Measurements from ENCODE around the gene NRG4.
"Not testable (repeated sequence)": the region's sequence is repeated elsewhere in the genome, so short reads cannot be mapped to it uniquely, and the experiment has no call there.

The NRG4 gene

DNA sequence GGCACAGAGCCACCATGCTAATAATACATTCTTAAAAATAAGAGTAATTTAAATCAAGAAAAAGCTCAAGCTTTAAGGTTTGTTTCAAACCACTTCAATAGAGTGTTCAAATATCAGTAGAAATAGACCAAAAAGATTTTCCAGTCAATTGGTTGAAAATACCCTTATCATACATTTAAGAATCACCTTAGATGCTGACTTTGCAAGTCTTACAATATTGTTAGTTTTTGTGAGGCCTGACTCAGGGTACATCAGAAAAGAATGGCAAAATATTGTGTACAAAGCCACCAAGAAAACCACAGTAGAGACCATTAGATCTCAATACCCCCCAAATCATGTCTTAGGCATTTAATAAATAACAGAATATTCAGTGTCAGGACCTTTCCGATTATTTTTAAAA, 19.8 kb upstream of the NRG4 start:
- H2AFZ ChIP-seq (ENCODE audit: low read depth, low read length), result no peak overlapping the region
- H3K9me3 ChIP-seq (ENCODE audit: low read length), result no peaks in the 10 kb centered on the region
- no peaks in the 10 kb centered on the region for H3K27me3 ChIP-seq (ENCODE audit: insufficient read depth, low read length)
- peaks cover 6% of the 10 kb centered on the region for H3K4me1 ChIP-seq (ENCODE audit: insufficient read depth, low read length)
- H3K4me3 ChIP-seq (ENCODE audit: low read length), result no peak overlapping the region
- no peaks in the 10 kb centered on the region for H3K36me3 ChIP-seq (ENCODE audit: insufficient read depth, low read length)

DNA sequence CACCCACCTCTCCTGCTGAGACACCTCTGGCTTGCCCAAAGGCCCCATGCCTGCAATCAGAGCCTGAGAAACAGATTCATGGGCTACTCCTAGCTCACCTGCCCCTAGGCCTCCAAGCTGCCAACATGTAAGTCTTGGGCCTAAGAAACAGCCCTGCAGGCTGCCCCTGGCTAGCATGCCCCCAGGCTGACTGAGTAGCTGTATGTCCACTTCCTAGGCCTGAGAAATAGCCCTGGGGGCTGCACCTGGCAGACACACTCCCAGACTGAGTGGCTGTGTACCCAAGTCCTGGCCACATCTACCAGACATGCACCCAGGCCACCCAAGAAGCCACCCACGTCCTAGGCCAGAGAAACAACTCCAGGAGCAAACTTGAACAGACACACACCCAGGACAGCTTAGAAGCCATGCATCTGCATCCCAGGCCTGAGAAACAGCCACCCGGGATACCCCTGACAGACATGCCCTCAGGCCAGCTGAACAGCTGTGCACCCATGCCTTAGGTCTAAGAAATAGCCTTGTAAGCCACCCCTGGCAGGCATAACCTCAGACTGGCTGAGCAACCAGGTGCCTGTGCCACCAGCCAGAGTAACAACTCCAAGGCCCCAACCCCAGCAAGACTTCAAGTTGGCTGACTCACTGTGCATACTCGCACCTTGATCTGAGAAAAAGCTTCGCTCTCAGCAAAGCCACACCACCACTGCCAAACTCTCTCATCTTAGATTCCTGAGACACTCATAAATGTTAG, 12.0 kb upstream of the NRG4 start:
- H3K27me3 ChIP-seq (ENCODE audit: insufficient read depth, low read length), result no peaks in the 10 kb centered on the region
- no peak overlapping the region for H2AFZ ChIP-seq (ENCODE audit: low read depth, low read length)
- no peak overlapping the region for H3K4me3 ChIP-seq (ENCODE audit: low read length)
- no peaks in the 10 kb centered on the region for H3K9me3 ChIP-seq (ENCODE audit: low read length)
- H3K36me3 ChIP-seq (ENCODE audit: insufficient read depth, low read length), result no peaks in the 10 kb centered on the region
- no peaks in the 10 kb centered on the region for H3K4me1 ChIP-seq (ENCODE audit: insufficient read depth, low read length)

DNA sequence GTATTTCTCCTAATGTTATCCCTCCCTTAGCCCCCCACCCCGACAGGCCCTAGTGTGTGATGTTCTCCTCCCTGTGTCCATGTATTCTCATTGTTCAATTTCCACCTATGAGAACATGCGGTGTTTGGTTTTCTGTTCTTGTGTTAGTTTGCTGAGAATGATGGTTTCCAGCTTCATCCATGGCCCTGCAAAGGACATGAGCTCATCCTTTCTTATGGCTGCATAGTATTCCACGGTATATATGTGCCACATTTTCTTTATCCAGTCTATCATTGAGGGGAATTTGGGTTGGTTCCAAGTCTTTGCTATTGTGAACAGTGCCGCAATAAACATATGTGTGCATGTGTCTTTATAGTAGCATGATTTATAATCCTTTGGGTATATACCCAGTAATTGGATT, 1.2 kb upstream of the NRG4 start:
- H3K4me3 ChIP-seq (ENCODE audit: low read length); H2AFZ ChIP-seq (ENCODE audit: low read depth, low read length); H3K9me3 ChIP-seq (ENCODE audit: low read length); H3K4me1 ChIP-seq (ENCODE audit: insufficient read depth, low read length); H3K36me3 ChIP-seq (ENCODE audit: insufficient read depth, low read length); H3K27me3 ChIP-seq (ENCODE audit: insufficient read depth, low read length): not testable (repeated sequence)

DNA sequence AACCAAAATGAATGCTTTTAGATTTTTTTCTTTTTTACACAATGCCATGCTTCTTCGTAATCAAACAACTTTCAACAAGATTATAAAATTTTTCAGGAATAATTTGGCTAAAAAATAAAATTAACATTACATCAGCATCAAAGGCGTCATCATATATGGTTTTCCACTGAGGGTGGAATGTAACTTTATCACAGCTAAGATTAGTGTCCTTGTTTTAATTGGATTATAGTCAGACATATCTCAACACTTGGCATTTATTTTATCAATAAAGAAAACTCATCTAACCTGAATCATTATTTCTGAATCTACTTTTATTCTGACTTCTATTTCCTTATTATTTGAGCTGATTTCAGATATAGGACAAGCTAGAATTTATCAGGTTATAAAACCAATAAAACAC, 1.6 kb downstream of the NRG4 start:
- Histone ChIP-seq H3K36me3 (ENCODE audit: insufficient read depth, low read length) (no peaks in the 10 kb centered on the region), H3K27me3 (ENCODE audit: insufficient read depth, low read length) (no peaks in the 10 kb centered on the region), H3K4me1 (ENCODE audit: insufficient read depth, low read length) (peaks cover 4% of the 10 kb centered on the region), H3K9me3 (ENCODE audit: low read length) (no peaks in the 10 kb centered on the region), H3K4me3 (ENCODE audit: low read length) (no peak overlapping the region), H2AFZ (ENCODE audit: low read depth, low read length) (no peak overlapping the region)

DNA sequence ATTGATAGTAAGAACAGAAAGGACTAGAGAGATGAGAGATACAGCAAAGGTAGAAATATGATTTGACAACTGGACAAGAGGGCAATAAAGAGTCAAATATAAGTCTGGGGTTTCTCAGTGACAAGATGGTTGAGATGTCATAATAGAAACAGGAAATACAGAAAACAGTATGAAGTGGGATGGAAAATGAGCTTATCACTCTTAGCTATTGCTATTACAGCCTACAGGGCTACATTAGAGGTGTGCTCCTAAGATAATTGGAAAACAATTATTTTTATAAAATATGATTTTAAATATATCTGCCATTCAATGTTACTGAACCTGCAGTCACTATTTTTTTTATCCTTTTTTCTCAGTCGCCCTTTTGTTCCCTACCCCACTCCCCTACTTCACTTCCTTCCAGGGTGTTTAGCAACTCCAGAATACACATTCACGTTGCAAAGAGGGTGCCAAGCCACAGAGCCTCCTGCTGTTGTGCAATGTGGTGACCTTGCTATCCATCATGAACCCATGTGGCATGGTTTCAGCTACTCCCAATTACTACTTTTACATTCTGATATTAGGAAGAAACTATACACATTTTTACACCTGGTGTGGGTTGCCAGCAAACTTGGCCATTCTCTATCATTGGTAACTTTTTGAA, 6.0 kb downstream of the NRG4 start:
- Histone ChIP-seq H3K4me3 (ENCODE audit: low read length) (no peak overlapping the region), H3K4me1 (ENCODE audit: insufficient read depth, low read length) (peaks cover 4% of the 10 kb centered on the region), H3K9me3 (ENCODE audit: low read length) (no peaks in the 10 kb centered on the region), H3K27me3 (ENCODE audit: insufficient read depth, low read length) (no peaks in the 10 kb centered on the region), H3K36me3 (ENCODE audit: insufficient read depth, low read length) (no peaks in the 10 kb centered on the region), H2AFZ (ENCODE audit: low read depth, low read length) (no peak overlapping the region)

DNA sequence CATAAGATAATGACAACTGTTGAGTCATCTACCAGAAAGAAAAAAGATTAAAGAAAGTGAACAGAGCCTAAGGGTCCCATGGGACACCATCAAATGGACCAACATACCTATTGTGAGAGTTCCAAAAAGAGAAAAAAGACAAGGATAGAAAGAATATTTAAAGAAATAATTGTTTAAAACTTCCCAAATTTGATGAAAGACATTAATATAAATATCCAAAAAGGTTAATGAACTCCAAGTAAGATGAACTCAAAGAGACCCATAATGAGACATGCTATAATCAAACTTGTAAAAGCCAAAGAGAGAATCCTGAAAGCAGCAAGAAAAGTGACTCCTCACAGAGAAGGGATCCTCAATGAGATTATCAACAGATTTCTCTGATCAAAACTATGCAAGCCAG, 8.9 kb downstream of the NRG4 start:
- Histone ChIP-seq H2AFZ (ENCODE audit: low read depth, low read length) (no peak overlapping the region), H3K36me3 (ENCODE audit: insufficient read depth, low read length) (no peaks in the 10 kb centered on the region), H3K4me3 (ENCODE audit: low read length) (no peak overlapping the region), H3K4me1 (ENCODE audit: insufficient read depth, low read length) (no peaks in the 10 kb centered on the region), H3K9me3 (ENCODE audit: low read length) (no peaks in the 10 kb centered on the region), H3K27me3 (ENCODE audit: insufficient read depth, low read length) (peaks cover 4% of the 10 kb centered on the region)

DNA sequence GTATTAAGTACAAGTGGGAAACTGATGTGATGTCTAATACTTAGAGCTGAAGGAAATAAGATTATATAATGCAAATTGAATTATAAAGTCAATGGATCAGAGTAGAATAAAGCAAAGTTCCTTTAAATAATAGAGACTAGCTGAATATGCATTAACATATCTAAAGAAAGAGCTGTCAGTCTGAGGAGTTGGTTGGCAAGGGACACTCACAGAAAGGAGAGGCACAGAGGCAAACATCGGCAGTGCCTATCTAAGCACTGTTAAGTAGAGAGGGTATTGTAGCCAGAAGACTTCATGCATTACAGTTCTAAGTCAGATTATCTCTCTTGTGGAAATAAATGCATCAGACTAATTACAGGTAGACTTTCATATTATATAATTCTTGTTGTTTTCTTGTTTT, 16.6 kb downstream of the NRG4 start:
- Histone ChIP-seq H3K4me1 (ENCODE audit: insufficient read depth, low read length) (peaks cover 13% of the 10 kb centered on the region), H3K9me3 (ENCODE audit: low read length) (peaks cover 4% of the 10 kb centered on the region), H3K27me3 (ENCODE audit: insufficient read depth, low read length) (peaks cover 9% of the 10 kb centered on the region), H2AFZ (ENCODE audit: low read depth, low read length) (no peak overlapping the region), H3K4me3 (ENCODE audit: low read length) (no peak overlapping the region), H3K36me3 (ENCODE audit: insufficient read depth, low read length) (no peaks in the 10 kb centered on the region)

DNA sequence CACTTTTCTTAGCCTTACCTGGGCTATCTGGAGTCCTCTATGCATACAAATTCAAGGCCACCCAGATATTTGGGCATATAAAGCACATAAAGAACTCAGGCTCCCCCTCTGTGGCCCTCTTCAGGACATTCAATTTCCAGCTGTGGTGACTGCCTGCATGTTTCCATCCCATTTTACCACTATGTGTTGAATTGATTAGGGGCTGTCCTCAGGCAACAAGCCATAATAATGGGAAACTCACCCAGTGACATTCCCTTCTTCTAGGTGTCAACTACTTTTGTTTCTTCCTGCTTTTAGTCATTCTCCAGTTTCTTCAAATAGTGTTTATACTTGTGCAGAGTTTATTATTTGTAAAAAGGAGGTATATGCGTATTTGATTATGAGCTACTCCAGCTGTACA, 18.0 kb downstream of the NRG4 start:
- peaks cover 9% of the 10 kb centered on the region for H3K27me3 ChIP-seq (ENCODE audit: insufficient read depth, low read length)
- H3K4me3 ChIP-seq (ENCODE audit: low read length), result no peak overlapping the region
- peaks cover 13% of the 10 kb centered on the region for H3K4me1 ChIP-seq (ENCODE audit: insufficient read depth, low read length)
- H3K9me3 ChIP-seq (ENCODE audit: low read length), result peaks cover 4% of the 10 kb centered on the region
- no peak overlapping the region for H2AFZ ChIP-seq (ENCODE audit: low read depth, low read length)
- H3K36me3 ChIP-seq (ENCODE audit: insufficient read depth, low read length), result no peaks in the 10 kb centered on the region

DNA sequence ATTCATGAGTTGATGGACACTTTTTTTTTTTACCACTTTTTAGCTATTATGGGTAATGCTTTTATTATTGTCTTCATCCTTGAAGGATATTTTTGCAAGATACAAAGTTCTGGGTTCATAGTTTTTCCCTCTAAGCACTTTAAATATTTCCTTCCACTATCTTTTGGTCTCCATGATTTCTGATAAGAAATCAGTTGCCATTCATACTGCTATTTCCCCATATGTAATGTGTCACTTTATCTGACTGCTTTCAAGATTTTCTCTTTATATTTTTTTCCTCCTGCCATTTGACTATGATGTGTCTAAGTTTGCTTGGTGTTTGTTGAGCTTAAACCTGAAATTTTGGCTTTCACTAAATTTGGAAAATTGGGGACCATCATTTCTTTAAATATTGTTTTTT, 19.3 kb downstream of the NRG4 start:
- no peaks in the 10 kb centered on the region for H3K36me3 ChIP-seq (ENCODE audit: insufficient read depth, low read length)
- H3K4me3 ChIP-seq (ENCODE audit: low read length), result no peak overlapping the region
- peaks cover 13% of the 10 kb centered on the region for H3K4me1 ChIP-seq (ENCODE audit: insufficient read depth, low read length)
- peaks cover 4% of the 10 kb centered on the region for H3K9me3 ChIP-seq (ENCODE audit: low read length)
- peaks cover 4% of the 10 kb centered on the region for H3K27me3 ChIP-seq (ENCODE audit: insufficient read depth, low read length)
- no peak overlapping the region for H2AFZ ChIP-seq (ENCODE audit: low read depth, low read length)

DNA sequence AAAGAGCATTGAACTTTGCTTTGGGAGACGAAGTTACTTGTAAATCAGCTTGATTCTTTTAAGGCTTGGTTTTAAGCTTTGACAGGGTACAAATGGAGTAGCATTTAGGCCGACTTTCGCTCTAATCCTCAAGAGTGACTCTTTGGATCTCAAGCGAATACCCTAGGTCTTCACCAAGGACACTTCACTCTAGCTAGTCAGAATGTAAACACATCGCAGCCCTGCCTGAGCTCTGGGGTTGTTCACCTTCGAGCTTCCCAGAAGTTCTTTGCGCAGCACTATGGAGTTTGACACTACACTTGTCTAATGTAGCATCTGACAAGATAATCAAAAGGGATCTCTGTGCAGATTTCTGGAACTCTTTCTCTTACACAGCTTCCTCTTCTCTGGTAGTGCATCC, 22.3 kb downstream of the NRG4 start:
- no peak overlapping the region for H3K4me3 ChIP-seq (ENCODE audit: low read length)
- peaks cover 4% of the 10 kb centered on the region for H3K9me3 ChIP-seq (ENCODE audit: low read length)
- H2AFZ ChIP-seq (ENCODE audit: low read depth, low read length), result no peak overlapping the region

DNA sequence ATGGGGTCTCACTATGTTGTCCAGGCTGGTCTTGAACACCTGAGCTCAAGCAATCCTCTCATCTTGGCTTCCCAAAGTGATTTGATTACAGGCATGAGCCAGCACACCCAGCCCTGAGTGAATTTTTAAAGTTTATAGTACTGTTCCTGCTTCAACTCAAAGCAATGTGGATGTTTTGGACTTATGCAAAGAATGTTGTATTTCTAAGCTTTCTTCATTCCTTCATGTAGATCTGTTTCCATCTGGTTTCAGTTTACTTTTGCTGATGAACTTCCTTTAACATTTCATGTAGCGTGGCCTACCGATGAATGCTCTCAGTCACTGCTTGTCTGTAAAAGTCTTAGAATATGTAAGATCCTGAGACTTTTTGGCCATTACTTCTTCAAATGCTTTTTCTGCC, 23.2 kb downstream of the NRG4 start:
- H3K4me1 ChIP-seq (ENCODE audit: insufficient read depth, low read length), result no peaks in the 10 kb centered on the region
- no peaks in the 10 kb centered on the region for H3K27me3 ChIP-seq (ENCODE audit: insufficient read depth, low read length)
- no peak overlapping the region for H2AFZ ChIP-seq (ENCODE audit: low read depth, low read length)
- H3K4me3 ChIP-seq (ENCODE audit: low read length), result no peak overlapping the region
- H3K9me3 ChIP-seq (ENCODE audit: low read length), result peaks cover 4% of the 10 kb centered on the region
- H3K36me3 ChIP-seq (ENCODE audit: insufficient read depth, low read length), result no peaks in the 10 kb centered on the region

More for the DNA sequence above, 22.3 kb downstream of the NRG4 start:
- peaks cover under 1% of the 10 kb centered on the region for H3K4me1 ChIP-seq (ENCODE audit: insufficient read depth, low read length)
- H3K36me3 ChIP-seq (ENCODE audit: insufficient read depth, low read length), result no peaks in the 10 kb centered on the region
- H3K27me3 ChIP-seq (ENCODE audit: insufficient read depth, low read length), result no peaks in the 10 kb centered on the region

DNA sequence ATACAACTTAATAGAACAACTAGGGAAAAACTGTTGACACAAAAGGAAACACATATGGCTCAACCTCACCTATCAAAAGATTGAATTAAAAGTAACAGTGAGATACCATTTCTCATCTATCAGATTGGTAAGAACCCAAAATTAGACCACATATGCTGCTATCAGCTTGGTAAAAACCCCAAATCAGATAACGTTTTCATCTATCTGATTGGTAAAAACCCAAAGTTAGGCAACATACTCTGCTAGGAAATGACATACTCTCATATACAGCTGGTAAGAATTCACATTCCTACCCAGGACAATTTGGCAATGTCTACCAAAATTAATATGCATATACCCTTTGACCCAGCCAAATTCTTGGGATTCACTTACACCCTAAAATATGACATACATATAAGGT, 26.3 kb downstream of the NRG4 start:
- Histone ChIP-seq H3K4me3 (ENCODE audit: low read length) (no peak overlapping the region), H3K4me1 (ENCODE audit: insufficient read depth, low read length) (no peaks in the 10 kb centered on the region), H2AFZ (ENCODE audit: low read depth, low read length) (no peak overlapping the region), H3K27me3 (ENCODE audit: insufficient read depth, low read length) (no peaks in the 10 kb centered on the region), H3K9me3 (ENCODE audit: low read length) (no peaks in the 10 kb centered on the region), H3K36me3 (ENCODE audit: insufficient read depth, low read length) (no peaks in the 10 kb centered on the region)

DNA sequence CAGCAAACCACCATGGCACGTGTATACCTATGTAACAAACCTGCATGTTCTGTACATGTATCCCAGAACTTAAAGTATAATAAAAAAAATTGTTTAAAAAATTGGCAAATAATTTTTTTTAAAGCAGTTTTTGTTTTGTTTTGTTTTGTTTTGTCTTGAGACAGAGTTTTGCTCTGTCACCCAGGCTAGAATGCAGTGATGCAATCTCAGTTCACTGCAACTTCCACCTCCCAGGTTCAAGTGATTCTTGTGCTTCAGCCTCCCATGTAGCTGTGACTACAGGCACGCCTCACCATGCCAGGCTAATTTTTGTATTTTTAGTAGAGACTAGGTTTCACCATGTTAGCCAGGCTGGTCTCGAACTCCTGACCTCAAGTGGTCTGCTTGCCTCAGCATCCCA, 27.5 kb downstream of the NRG4 start:
- H3K36me3 ChIP-seq (ENCODE audit: insufficient read depth, low read length); H3K9me3 ChIP-seq (ENCODE audit: low read length); H2AFZ ChIP-seq (ENCODE audit: low read depth, low read length); H3K4me1 ChIP-seq (ENCODE audit: insufficient read depth, low read length); H3K27me3 ChIP-seq (ENCODE audit: insufficient read depth, low read length); H3K4me3 ChIP-seq (ENCODE audit: low read length): not testable (repeated sequence)

DNA sequence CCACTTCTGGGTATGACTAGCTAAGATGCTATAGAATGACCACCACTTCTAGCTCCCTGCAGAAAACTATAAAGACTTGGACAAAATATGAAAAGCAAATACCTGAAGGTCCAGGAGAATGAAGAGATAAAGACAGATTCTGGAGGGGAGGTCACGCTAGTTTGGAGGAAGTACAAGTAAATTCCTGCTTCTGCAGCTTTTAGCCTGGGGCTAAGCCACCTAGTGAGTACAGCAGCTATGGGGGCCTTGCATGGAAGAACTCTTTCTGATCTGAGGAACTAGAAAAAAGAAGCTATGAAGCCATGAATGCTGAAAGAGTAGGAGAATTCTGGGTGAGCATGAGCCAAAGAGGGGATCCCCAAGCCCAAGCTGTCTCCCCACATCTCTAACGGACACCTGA, 29.8 kb downstream of the NRG4 start:
- Histone ChIP-seq H3K4me3 (ENCODE audit: low read length) (no peak overlapping the region), H2AFZ (ENCODE audit: low read depth, low read length) (no peak overlapping the region), H3K9me3 (ENCODE audit: low read length) (no peaks in the 10 kb centered on the region), H3K4me1 (ENCODE audit: insufficient read depth, low read length) (no peaks in the 10 kb centered on the region), H3K36me3 (ENCODE audit: insufficient read depth, low read length) (no peaks in the 10 kb centered on the region), H3K27me3 (ENCODE audit: insufficient read depth, low read length) (no peaks in the 10 kb centered on the region)

Measured in neuron (in vitro differentiated cells).